HG02885 (cell line): Measurements from ENCODE around the gene IPO11.
A peak's percentile ranks its signal among the peaks of the same experiment; 100 is the strongest.
"Not testable (repeated sequence)": the region's sequence is repeated elsewhere in the genome, so short reads cannot be mapped to it uniquely, and the experiment has no call there.

Experiments
- ATAC-seq: cut with Tn5 transposase; IDR thresholded peaks from one replicate; pipeline ENCODE4 v1.9.1; 2021; ENCODE audit warnings: mild to moderate bottlenecking; ENCODE audit not compliant: unreplicated experiment, poor library complexity

Gene IPO11

GRCh38 chr5:62564101-62564500, 151.5 kb downstream of the IPO11 start:
- no peak for ATAC-seq

- not testable (repeated sequence) for ATAC-seq
Observed at GRCh38 chr5:62565740-62566139, 153.2 kb downstream of the IPO11 start.

DNA sequence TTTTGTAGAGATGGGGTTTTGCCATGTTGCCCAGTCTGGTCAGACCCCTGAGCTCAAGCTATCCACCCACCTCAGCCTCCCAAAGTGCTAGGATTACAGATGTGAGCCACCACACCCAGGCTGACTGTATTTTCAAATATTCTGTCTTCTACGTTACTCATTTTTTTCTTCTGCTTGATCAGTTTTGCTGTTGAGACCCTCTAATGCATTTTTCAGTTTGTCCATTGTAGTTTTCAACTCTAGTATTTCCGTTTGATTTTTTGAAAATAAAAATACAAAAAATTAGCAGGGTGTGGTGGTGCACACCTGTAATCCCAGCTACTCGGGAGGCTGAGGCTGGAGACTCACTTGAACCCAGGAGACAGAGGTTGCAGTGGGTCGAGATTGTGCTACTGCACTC, 155.6 kb downstream of the IPO11 start:
- ATAC-seq, result no peak

GRCh38 chr5:62568800-62569432, 156.4 kb downstream of the IPO11 start:
- no peak for ATAC-seq

DNA sequence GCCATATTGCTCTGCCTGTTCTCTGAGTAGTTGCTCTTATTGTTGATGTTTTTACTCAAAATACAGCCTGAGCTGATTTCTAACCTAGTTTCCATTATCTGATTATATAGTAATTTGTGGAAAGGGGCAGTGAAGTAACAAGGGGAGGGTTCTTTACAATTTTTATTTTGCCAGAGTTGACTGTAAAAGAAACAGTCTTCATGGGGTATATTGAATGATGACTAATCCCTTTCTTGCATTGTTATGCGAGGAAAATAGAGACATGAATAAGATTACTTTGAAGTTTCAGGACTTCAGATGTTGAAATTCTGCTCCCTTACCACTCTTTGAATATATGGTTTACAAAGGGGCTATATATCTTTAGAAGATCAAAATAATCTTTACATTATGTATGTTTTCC, 156.9 kb downstream of the IPO11 start:
- ATAC-seq, result no peak

GRCh38 chr5:62572918-62573514, 160.5 kb downstream of the IPO11 start:
- no peak for ATAC-seq

DNA sequence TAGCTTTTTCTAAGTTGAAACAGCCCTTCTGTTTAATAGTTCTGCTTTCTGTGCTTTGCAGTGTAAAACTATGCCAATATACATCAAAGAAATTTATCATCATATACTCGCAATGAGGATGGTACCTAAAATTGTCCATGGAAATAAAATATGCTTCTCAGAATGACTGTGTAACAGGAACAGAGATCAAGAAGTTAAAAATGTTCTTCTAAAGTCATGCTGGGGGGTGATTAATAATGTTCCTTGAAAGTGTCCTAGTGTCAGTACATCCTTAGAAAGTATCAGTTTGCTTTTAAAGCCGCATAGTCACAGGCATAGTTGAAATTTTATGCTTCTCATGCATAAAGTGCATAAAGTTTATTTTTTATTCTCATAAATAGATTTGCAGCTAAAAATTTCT, 162.0 kb downstream of the IPO11 start:
- ATAC-seq, result peak; percentile 62

DNA sequence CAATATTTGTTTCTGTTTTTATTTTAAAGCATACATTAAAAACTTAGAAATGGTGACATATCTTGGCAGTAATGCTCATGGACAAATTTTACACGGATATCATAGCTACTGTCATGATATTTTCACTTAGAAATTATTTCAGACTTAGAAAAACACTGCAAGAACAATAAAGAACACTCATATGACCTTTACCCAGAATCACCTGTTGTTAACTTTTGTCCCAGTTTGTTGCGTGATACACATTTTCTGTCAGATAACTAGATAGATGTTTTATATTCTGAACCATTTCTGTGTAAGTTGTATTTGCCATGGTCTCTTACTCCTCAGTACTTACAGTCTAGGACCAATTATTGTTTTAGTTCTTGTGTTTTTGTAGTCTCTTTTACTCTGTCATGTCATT, 162.5 kb downstream of the IPO11 start:
- ATAC-seq, result no peak

DNA sequence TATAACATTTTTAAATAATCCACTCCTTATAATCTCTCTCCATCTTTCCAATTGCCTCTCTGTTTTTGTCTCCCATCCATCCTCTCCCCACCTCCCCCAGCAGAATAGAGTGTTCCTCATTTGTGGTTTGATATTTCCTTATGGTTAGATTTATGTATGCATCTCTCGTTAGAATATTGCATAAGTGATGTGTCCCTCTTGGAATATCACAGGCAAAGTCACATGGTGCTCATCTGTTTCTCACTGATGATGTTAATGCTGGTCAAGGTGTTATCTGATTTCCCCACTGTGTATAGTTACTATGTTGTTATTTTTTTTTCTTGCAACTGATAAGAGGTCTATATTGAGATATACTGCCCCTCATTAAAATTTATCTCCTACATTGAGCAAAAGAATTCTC, 162.9 kb downstream of the IPO11 start:
- ATAC-seq, result no peak

GRCh38 chr5:62576570-62577170, 164.1 kb downstream of the IPO11 start:
- ATAC-seq, result no peak

GRCh38 chr5:62577488-62577887, 164.9 kb downstream of the IPO11 start:
- no peak for ATAC-seq

DNA sequence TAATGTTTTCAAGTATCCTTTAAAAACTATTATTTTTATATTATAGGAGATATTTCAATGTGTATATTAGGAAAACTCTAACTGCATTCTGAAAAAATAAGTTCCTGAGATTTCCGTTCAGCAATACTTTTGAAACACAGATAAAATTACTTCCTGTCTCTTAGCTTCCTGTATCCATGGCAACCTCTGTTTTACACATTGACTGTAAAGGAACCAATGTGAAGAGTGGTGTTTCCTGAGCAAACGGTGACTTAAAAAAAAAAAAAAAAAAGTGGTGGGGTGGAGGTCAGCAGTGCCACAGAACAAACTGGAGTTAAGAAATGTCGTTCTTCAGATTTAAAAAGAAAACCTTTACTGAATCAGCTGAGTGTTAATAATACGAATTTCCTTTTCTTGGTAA, 166.0 kb downstream of the IPO11 start, which contains the start of gene LRRC70:
Gene LRRC70, plus strand, starts transcription at position 280 of the 400 bp plus-strand sequence. CDS start 620 bp downstream, outside the sequence.
- ATAC-seq, result peak; percentile 87

GRCh38 chr5:62579761-62580160, 167.2 kb downstream of the IPO11 start:
- no peak for ATAC-seq

DNA sequence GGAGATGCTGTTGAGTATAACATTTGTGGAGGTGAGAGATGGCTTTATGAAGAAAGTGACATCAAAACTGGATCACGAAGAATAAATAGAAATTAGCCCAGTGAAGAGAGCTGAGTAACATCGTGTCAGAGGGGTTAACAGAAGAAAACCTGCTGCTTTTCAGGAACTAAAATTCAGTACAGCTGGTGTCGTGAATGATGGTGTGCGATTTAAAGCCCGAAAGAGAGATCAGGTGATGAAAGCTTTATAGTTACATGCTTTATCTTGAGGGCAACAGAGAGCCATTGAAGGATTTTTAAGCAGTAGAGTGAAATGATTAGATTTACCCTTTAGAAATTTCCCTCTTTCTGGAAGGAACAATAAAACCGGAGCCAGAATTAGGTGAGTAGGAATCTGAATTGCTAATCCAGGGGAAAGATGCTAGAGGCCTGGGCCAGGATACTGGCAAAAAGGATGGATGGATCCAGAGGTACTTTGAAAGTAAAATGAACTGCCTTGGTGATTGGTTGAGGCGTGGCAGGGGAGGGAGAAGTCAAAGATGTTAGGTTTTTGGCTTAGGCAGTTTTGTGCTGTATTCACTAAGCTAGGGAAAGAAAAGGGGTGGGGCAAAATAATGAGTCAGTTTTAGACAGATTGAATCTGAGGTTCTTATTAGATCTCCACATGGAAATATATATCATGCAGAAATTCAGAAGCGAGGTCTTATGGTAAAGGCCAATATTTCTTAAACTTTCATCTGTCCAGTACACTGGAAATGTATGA, 169.5 kb downstream of the IPO11 start:
- no peak for ATAC-seq

- ATAC-seq, result no peak
Observed at GRCh38 chr5:62584391-62584790, 171.8 kb downstream of the IPO11 start.

- ATAC-seq, result no peak
Observed at GRCh38 chr5:62585306-62585705, 172.7 kb downstream of the IPO11 start.

- ATAC-seq, result no peak
Observed at GRCh38 chr5:62585751-62586150, 173.2 kb downstream of the IPO11 start.

DNA sequence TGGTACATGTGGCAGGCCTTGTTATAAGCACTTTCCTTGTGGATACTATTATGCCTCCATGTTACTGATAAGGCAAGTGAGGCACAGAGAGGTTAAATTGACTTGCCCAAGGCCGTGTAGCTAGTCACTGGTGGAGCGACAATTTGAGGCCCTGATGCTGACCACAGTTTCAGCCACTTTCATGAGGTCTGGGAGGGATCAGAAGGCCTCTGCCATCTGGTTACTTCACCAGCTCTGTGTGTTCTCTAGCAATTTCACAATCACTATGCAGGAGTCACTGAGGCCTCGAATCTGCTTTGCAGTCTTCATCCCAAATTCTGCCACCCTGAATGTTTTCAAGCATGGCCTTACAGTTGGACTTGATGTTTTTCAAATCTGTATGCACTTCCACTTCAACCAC, 175.2 kb downstream of the IPO11 start:
- no peak for ATAC-seq

DNA sequence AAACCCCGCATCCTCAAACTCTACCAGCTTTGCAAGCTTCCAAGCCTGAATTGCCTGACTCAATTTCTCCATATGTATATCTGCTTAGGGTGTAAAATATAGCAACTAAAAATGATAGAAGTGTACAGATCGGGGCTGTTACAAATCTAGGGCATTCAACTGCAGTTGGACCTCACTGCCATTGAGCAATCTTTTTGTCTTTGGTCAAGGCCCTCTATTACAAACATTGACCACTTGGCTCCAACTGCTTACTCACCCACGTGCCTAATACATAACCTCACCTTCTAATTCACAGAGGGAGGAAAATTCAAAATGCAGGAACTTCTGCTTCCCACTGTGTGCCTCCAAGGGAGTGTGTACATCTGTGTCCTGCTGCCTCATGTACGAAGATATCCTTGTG, 176.1 kb downstream of the IPO11 start:
- no peak for ATAC-seq

DNA sequence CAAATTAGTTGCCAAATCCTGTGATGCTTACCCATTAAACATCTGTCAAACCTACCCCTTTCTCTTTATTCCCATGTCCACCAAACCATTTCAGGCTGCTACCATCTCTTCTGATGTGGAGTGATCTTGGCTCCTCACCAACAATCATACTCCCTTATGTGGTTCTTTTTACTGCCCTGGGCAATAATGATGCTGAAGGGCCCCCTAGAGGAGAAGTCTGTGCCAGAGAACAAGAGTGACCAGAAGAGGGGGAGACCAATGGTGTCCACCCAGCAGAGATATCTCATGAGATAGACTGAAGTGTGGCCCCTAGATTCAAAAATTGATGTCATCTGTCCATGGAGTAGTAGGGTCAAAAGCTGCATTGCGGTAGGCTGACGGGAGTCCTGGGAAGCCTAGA, 176.9 kb downstream of the IPO11 start:
- no peak for ATAC-seq

- ATAC-seq, result no peak
Observed at GRCh38 chr5:62590387-62590786, 177.8 kb downstream of the IPO11 start.
